Neural progenitor cell (in vitro differentiated cells): ENCODE results near the gene RBCK1. TPM values are rescaled to one million over a fixed set of nuclear protein-coding genes. Genes with fewer than 3 reads are reported as not detected.

Source experiments
- DNase-seq: peaks from one replicate; pipeline ENCODE4 v3.0.0-alpha.2; 2016; ENCODE audit warnings: low spot score
- H2AFZ ChIP-seq: fragments of 200-600 bp; sonication (generic); replicated peaks from 2 replicates; pipeline ENCODE4 v1.6.1; 2016; ENCODE audit warnings: antibody characterized with exemption
- H3F3A ChIP-seq: fragments of 200-600 bp; sonication (generic); 2 replicates; pipeline ENCODE4 v1.6.1; 2016; ENCODE audit warnings: antibody characterized with exemption, low read depth
- H3K27ac ChIP-seq: fragments of 200-600 bp; sonication (generic); 2 replicates; pipeline ENCODE4 v1.5.1; 2016; ENCODE audit warnings: mild to moderate bottlenecking
- H3K27me3 ChIP-seq: fragments of 200-600 bp; sonication (generic); 2 replicates; pipeline ENCODE4 v1.6.1; 2016; ENCODE audit warnings: mild to moderate bottlenecking, moderate library complexity
- H3K36me3 ChIP-seq: fragments of 200-600 bp; sonication (generic); 2 replicates; pipeline ENCODE4 v1.5.1; 2016
- H3K4me1 ChIP-seq: fragments of 200-600 bp; sonication (generic); 2 replicates; pipeline ENCODE4 v1.6.1; 2016; ENCODE audit warnings: mixed run types
- H3K4me2 ChIP-seq: fragments of 200-600 bp; sonication (generic); 2 replicates; pipeline ENCODE4 v1.6.1; 2016
- H3K4me3 ChIP-seq: fragments of 200-600 bp; sonication (generic); 2 replicates; pipeline ENCODE4 v1.5.1; 2016
- H3K79me2 ChIP-seq: fragments of 200-600 bp; sonication (generic); 2 replicates; pipeline ENCODE4 v1.6.1; 2016; ENCODE audit warnings: low read depth
- H3K9ac ChIP-seq: fragments of 200-600 bp; sonication (generic); 2 replicates; pipeline ENCODE4 v1.6.1; 2016
- H3K9me3 ChIP-seq: fragments of 200-600 bp; sonication (generic); 2 replicates; pipeline ENCODE4 v1.5.1; 2016; ENCODE audit warnings: low read depth
- H4K20me1 ChIP-seq: fragments of 200-600 bp; sonication (generic); 2 replicates; pipeline ENCODE4 v1.6.1; 2016; ENCODE audit warnings: low read depth
- H3K27ac Mint-ChIP-seq: 3 replicates; pipeline ENCODE4 v1.8.0; 2021; ENCODE audit warnings: mixed read lengths
- H3K27me3 Mint-ChIP-seq: 2 replicates; pipeline ENCODE4 v1.8.0; 2022; ENCODE audit warnings: low read depth, mild to moderate bottlenecking, inconsistent platforms, moderate library complexity, mixed read lengths; ENCODE audit not compliant: insufficient read depth
- H3K36me3 Mint-ChIP-seq: 3 replicates; pipeline ENCODE4 v1.8.0; 2021; ENCODE audit warnings: mixed read lengths
- H3K4me1 Mint-ChIP-seq: 3 replicates; pipeline ENCODE4 v1.8.0; 2021; ENCODE audit warnings: mixed read lengths
- H3K4me3 Mint-ChIP-seq: 3 replicates; pipeline ENCODE4 v1.8.0; 2021; ENCODE audit warnings: mild to moderate bottlenecking, moderate library complexity, mixed read lengths
- H3K9me3 Mint-ChIP-seq: 3 replicates; pipeline ENCODE4 v1.8.0; 2020; ENCODE audit warnings: mixed read lengths
- CTCF ChIP-seq: fragments of 200-600 bp; sonication (generic); IDR thresholded peaks from 2 replicates; pipeline ENCODE4 v1.5.1; 2017; ENCODE audit warnings: antibody characterized with exemption, mild to moderate bottlenecking
- EZH2 ChIP-seq: fragments of 200-600 bp; sonication (generic); IDR thresholded peaks from 2 replicates; pipeline ENCODE4 v1.6.1; 2017; ENCODE audit warnings: antibody characterized with exemption, mild to moderate bottlenecking, moderate library complexity
- EZH2phosphoT487 ChIP-seq: fragments of 200-600 bp; sonication (generic); IDR thresholded peaks from 2 replicates; pipeline ENCODE4 v1.6.1; 2017; ENCODE audit warnings: antibody characterized with exemption
- total RNA-seq: library from RNA; depleted of rRNA; stranded (reverse); fragments of >200 nt; gene quantifications from 2 replicates; pipeline ENCODE4 v1.2.3, GENCODE V29; 2015; ENCODE audit warnings: low replicate concordance

RBCK1 gene
- total RNA-seq, 1 donor from 2014 or later, result 24.3 TPM

- DNase-seq, result no peak
- no peak overlapping the region for H3K27ac Mint-ChIP-seq
- H3K4me1 Mint-ChIP-seq, result peaks cover 12% of the 10 kb centered on the region
- no peak overlapping the region for H3K9ac ChIP-seq
- H3K27ac ChIP-seq, result no peak overlapping the region
- TF ChIP-seq EZH2 (no peak), CTCF (no peak), EZH2phosphoT487 (no peak)
- no peak overlapping the region for H3K4me3 Mint-ChIP-seq
- peaks cover 10% of the 10 kb centered on the region for H3K4me1 ChIP-seq
- H3K27me3 ChIP-seq, result no peaks in the 10 kb centered on the region
- H3K36me3 ChIP-seq, result no peaks in the 10 kb centered on the region
- no peaks in the 10 kb centered on the region for H3K36me3 Mint-ChIP-seq
- no peak overlapping the region for H3K4me2 ChIP-seq
- no peak overlapping the region for H2AFZ ChIP-seq
- H3K79me2 ChIP-seq, result no peaks in the 10 kb centered on the region
- H3F3A ChIP-seq, result peaks cover 5% of the 10 kb centered on the region
- no peak overlapping the region for H3K4me3 ChIP-seq
- H3K9me3 Mint-ChIP-seq, result no peaks in the 10 kb centered on the region
- no peaks in the 10 kb centered on the region for H3K9me3 ChIP-seq
- H4K20me1 ChIP-seq, result no peaks in the 10 kb centered on the region
- peaks cover 5% of the 10 kb centered on the region for H3K27me3 Mint-ChIP-seq
Measured at GRCh38 chr20:396619-397431, 11.3 kb upstream of the RBCK1 start.

- Histone ChIP-seq H3K9me3 (no peaks in the 10 kb centered on the region), H3F3A (peaks cover 5% of the 10 kb centered on the region), H3K27me3 (no peaks in the 10 kb centered on the region), H3K79me2 (no peaks in the 10 kb centered on the region), H3K4me1 (peaks cover 10% of the 10 kb centered on the region), H2AFZ (no peak overlapping the region), H3K4me2 (no peak overlapping the region), H3K9ac (no peak overlapping the region), H3K4me3 (no peak overlapping the region), H3K27ac (no peak overlapping the region), H3K36me3 (no peaks in the 10 kb centered on the region), H4K20me1 (no peaks in the 10 kb centered on the region)
- Mint-ChIP-seq H3K27ac (no peak overlapping the region), H3K9me3 (no peaks in the 10 kb centered on the region), H3K27me3 (peaks cover 5% of the 10 kb centered on the region), H3K4me1 (peaks cover 12% of the 10 kb centered on the region), H3K36me3 (no peaks in the 10 kb centered on the region), H3K4me3 (no peak overlapping the region)
- DNase-seq, result no peak
- no peak for TF ChIP-seq EZH2phosphoT487
- TF ChIP-seq CTCF, result no peak
- TF ChIP-seq EZH2, result no peak
Measured at GRCh38 chr20:397432-398237, 10.5 kb upstream of the RBCK1 start.

- Histone ChIP-seq H3K27me3 (no peaks in the 10 kb centered on the region), H3K4me1 (peaks cover 10% of the 10 kb centered on the region), H3K4me2 (no peak overlapping the region), H4K20me1 (no peaks in the 10 kb centered on the region), H3K9me3 (no peaks in the 10 kb centered on the region), H3F3A (peaks cover 5% of the 10 kb centered on the region), H3K27ac (no peak overlapping the region), H3K4me3 (no peak overlapping the region), H2AFZ (no peak overlapping the region), H3K79me2 (no peaks in the 10 kb centered on the region), H3K36me3 (no peaks in the 10 kb centered on the region), H3K9ac (no peak overlapping the region)
- Mint-ChIP-seq H3K27me3 (peaks cover 5% of the 10 kb centered on the region), H3K36me3 (no peaks in the 10 kb centered on the region), H3K4me3 (no peak overlapping the region), H3K9me3 (peaks cover 6% of the 10 kb centered on the region), H3K4me1 (peaks cover 12% of the 10 kb centered on the region), H3K27ac (peak overlapping the region; percentile 94)
- DNase-seq, result no peak
- TF ChIP-seq EZH2 (no peak), CTCF (no peak), EZH2phosphoT487 (no peak)
Measured at GRCh38 chr20:399182-399707, 8.9 kb upstream of the RBCK1 start.
